Endometrial microvascular endothelial cells (primary cell): Measurements from ENCODE around the gene OOEP. TPM values are rescaled to one million over a fixed set of nuclear protein-coding genes. Genes with fewer than 3 reads are reported as not detected.
"Not testable (repeated sequence)": the region's sequence is repeated elsewhere in the genome, so short reads cannot be mapped to it uniquely, and the experiment has no call there.

Experiments used
- in situ Hi-C: cut with HindIII; loops from 2 replicates; pipeline ENCODE4 v1.10.0; 2017; ENCODE audit warnings: low sequenced_read_pairs, low pct_unique_long_range_greater_than_20kb; ENCODE audit errors: inconsistent ontology term
- total RNA-seq: library from RNA; depleted of rRNA; stranded (reverse); fragments of >200 nt; gene quantifications from one replicate; pipeline ENCODE4 v1.2.3, GENCODE V29; 2015; ENCODE audit errors: inconsistent ontology term

Gene OOEP
- total RNA-seq = not detected

GRCh38 chr6:73369563-73369962 lies at the start of gene OOEP:
Gene OOEP, minus strand, starts transcription at chr6:73369897. Its CDS starts 105 bp downstream, at chr6:73369792.
- in situ Hi-C loops = no loop called here

- in situ Hi-C loops = no loop called here
These were observed 48.5 kb upstream of the OOEP start for GRCh38 chr6:73418081-73418741.

- in situ Hi-C loops = no loop called here
These were observed 43.4 kb upstream of the OOEP start for GRCh38 chr6:73413102-73413501.

- in situ Hi-C loops = no loop called here
These were observed 39.7 kb upstream of the OOEP start for GRCh38 chr6:73409395-73409794.

GRCh38 chr6:73400656-73401055 lies 31.0 kb upstream of the OOEP start:
- in situ Hi-C loops = no loop called here

- in situ Hi-C loops = no loop called here
These were observed 26.2 kb upstream of the OOEP start for GRCh38 chr6:73395875-73396274.

GRCh38 chr6:73394577-73395354 lies 25.1 kb upstream of the OOEP start, which contains the start of gene DDX43:
Gene DDX43, plus strand, starts transcription at chr6:73394828. Its CDS starts 78 bp downstream, at chr6:73394906.
- in situ Hi-C loops = no loop called here

GRCh38 chr6:73393278-73393677 lies 23.6 kb upstream of the OOEP start:
- in situ Hi-C loops = no loop called here

- in situ Hi-C loops = not testable (repeated sequence)
These were observed 22.5 kb upstream of the OOEP start for GRCh38 chr6:73392188-73392587.

- in situ Hi-C loops = no loop called here
These were observed 22.0 kb upstream of the OOEP start for GRCh38 chr6:73391675-73392074.

GRCh38 chr6:73389854-73390253 lies 20.2 kb upstream of the OOEP start:
- in situ Hi-C loops = no loop called here

- in situ Hi-C loops = no loop called here
These were observed 19.3 kb upstream of the OOEP start for GRCh38 chr6:73388800-73389512.

- in situ Hi-C loops = no loop called here
These were observed 18.7 kb upstream of the OOEP start for GRCh38 chr6:73388433-73388799.

GRCh38 chr6:73382462-73383113 lies 12.9 kb upstream of the OOEP start:
- in situ Hi-C loops = no loop called here

GRCh38 chr6:73381531-73381930 lies 11.8 kb upstream of the OOEP start:
- in situ Hi-C loops = not testable (repeated sequence)

GRCh38 chr6:73377225-73377624 lies 7.5 kb upstream of the OOEP start:
- in situ Hi-C loops = no loop called here

- in situ Hi-C loops = no loop called here
These were observed 5.5 kb upstream of the OOEP start for GRCh38 chr6:73375216-73375615.

GRCh38 chr6:73372516-73372915 lies 2.8 kb upstream of the OOEP start:
- in situ Hi-C loops = no loop called here

GRCh38 chr6:73371984-73372383 lies 2.3 kb upstream of the OOEP start:
- in situ Hi-C loops = no loop called here
